Measurements from ENCODE around the gene NRXN3.

The NRXN3 gene

GRCh38 chr14:79701371-79701770 is 1531.2 kb downstream of the NRXN3 start:
- H4K20me1 ChIP-seq (ENCODE audit: insufficient read depth, low read length) = no peaks in the 10 kb centered on the region
- H3K4me2 ChIP-seq (ENCODE audit: low read length) = no peak overlapping the region
- no peaks in the 10 kb centered on the region for H3K27me3 ChIP-seq (ENCODE audit: insufficient read depth, low read length)
- H3K27ac ChIP-seq (ENCODE audit: low read depth, low read length, poor library complexity, severe bottlenecking) = no peak overlapping the region
- no peaks in the 10 kb centered on the region for H3K9me2 ChIP-seq (ENCODE audit: low read depth, low read length)
- no peak overlapping the region for H3K9ac ChIP-seq (ENCODE audit: low read length)
- H3K36me3 ChIP-seq (ENCODE audit: insufficient read depth, low read length) = no peaks in the 10 kb centered on the region
- TF ChIP-seq EZH2 (IDR thresholded peaks at IDR 0.05; ENCODE audit: borderline replicate concordance, low read length) (no peak), CTCF (IDR thresholded peaks at IDR 0.05; ENCODE audit: low read length) (no peak)
- no peaks in the 10 kb centered on the region for H3K4me1 ChIP-seq (ENCODE audit: insufficient read depth, low read length, severe bottlenecking)
- no peaks in the 10 kb centered on the region for H3K9me3 ChIP-seq (ENCODE audit: low read length)
- H2AFZ ChIP-seq (ENCODE audit: low read length) = no peak overlapping the region
- no peaks in the 10 kb centered on the region for H3F3A ChIP-seq (ENCODE audit: insufficient read depth, low read length)
- no peak overlapping the region for H3K4me3 ChIP-seq (ENCODE audit: low read depth, low read length, poor library complexity, severe bottlenecking)
- no peaks in the 10 kb centered on the region for H3K79me2 ChIP-seq (ENCODE audit: insufficient read depth, low read length)

- no peaks in the 10 kb centered on the region for H3K79me2 ChIP-seq (ENCODE audit: insufficient read depth, low read length)
Observed at GRCh38 chr14:79702197-79702596, 1532.0 kb downstream of the NRXN3 start.

GRCh38 chr14:79703209-79703608 is 1533.0 kb downstream of the NRXN3 start:
- H3K9me2 ChIP-seq (ENCODE audit: low read depth, low read length) = no peaks in the 10 kb centered on the region
- no peaks in the 10 kb centered on the region for H3K36me3 ChIP-seq (ENCODE audit: insufficient read depth, low read length)
- TF ChIP-seq CTCF (IDR thresholded peaks at IDR 0.05; ENCODE audit: low read length) (no peak), EZH2 (IDR thresholded peaks at IDR 0.05; ENCODE audit: borderline replicate concordance, low read length) (no peak)
- H2AFZ ChIP-seq (ENCODE audit: low read length) = no peak overlapping the region
- no peak overlapping the region for H3K4me3 ChIP-seq (ENCODE audit: low read depth, low read length, poor library complexity, severe bottlenecking)
- H3K27me3 ChIP-seq (ENCODE audit: insufficient read depth, low read length) = no peaks in the 10 kb centered on the region
- no peak overlapping the region for H3K9ac ChIP-seq (ENCODE audit: low read length)
- H3K4me2 ChIP-seq (ENCODE audit: low read length) = no peak overlapping the region
- H4K20me1 ChIP-seq (ENCODE audit: insufficient read depth, low read length) = no peaks in the 10 kb centered on the region
- no peak overlapping the region for H3K27ac ChIP-seq (ENCODE audit: low read depth, low read length, poor library complexity, severe bottlenecking)
- H3K9me3 ChIP-seq (ENCODE audit: low read length) = no peaks in the 10 kb centered on the region
- H3F3A ChIP-seq (ENCODE audit: insufficient read depth, low read length) = no peaks in the 10 kb centered on the region
- no peaks in the 10 kb centered on the region for H3K4me1 ChIP-seq (ENCODE audit: insufficient read depth, low read length, severe bottlenecking)
- H3K79me2 ChIP-seq (ENCODE audit: insufficient read depth, low read length) = no peaks in the 10 kb centered on the region

More at GRCh38 chr14:79702197-79702596, 1532.0 kb downstream of the NRXN3 start:
- Histone ChIP-seq H3K4me3 (ENCODE audit: low read depth, low read length, poor library complexity, severe bottlenecking) (no peak overlapping the region), H3K4me1 (ENCODE audit: insufficient read depth, low read length, severe bottlenecking) (no peaks in the 10 kb centered on the region), H3K9me2 (ENCODE audit: low read depth, low read length) (no peaks in the 10 kb centered on the region), H3K27me3 (ENCODE audit: insufficient read depth, low read length) (no peaks in the 10 kb centered on the region), H3K9me3 (ENCODE audit: low read length) (no peaks in the 10 kb centered on the region), H3K9ac (ENCODE audit: low read length) (no peak overlapping the region), H3F3A (ENCODE audit: insufficient read depth, low read length) (no peaks in the 10 kb centered on the region), H3K27ac (ENCODE audit: low read depth, low read length, poor library complexity, severe bottlenecking) (no peak overlapping the region), H3K36me3 (ENCODE audit: insufficient read depth, low read length) (no peaks in the 10 kb centered on the region), H3K4me2 (ENCODE audit: low read length) (no peak overlapping the region), H4K20me1 (ENCODE audit: insufficient read depth, low read length) (no peaks in the 10 kb centered on the region), H2AFZ (ENCODE audit: low read length) (no peak overlapping the region)
- no peak for TF ChIP-seq EZH2 (IDR thresholded peaks at IDR 0.05; ENCODE audit: borderline replicate concordance, low read length)

- H3K27ac ChIP-seq (ENCODE audit: low read depth, low read length, poor library complexity, severe bottlenecking) = no peak overlapping the region
- no peaks in the 10 kb centered on the region for H4K20me1 ChIP-seq (ENCODE audit: insufficient read depth, low read length)
Observed at GRCh38 chr14:79704041-79704807, 1534.1 kb downstream of the NRXN3 start.

More at GRCh38 chr14:79704041-79704807, 1534.1 kb downstream of the NRXN3 start:
- H2AFZ ChIP-seq (ENCODE audit: low read length) = no peak overlapping the region
- H3K9me3 ChIP-seq (ENCODE audit: low read length) = no peaks in the 10 kb centered on the region
- no peaks in the 10 kb centered on the region for H3K4me1 ChIP-seq (ENCODE audit: insufficient read depth, low read length, severe bottlenecking)
- H3K9ac ChIP-seq (ENCODE audit: low read length) = no peak overlapping the region
- no peak overlapping the region for H3K4me2 ChIP-seq (ENCODE audit: low read length)
- H3K36me3 ChIP-seq (ENCODE audit: insufficient read depth, low read length) = no peaks in the 10 kb centered on the region
- no peaks in the 10 kb centered on the region for H3F3A ChIP-seq (ENCODE audit: insufficient read depth, low read length)
- TF ChIP-seq CTCF (IDR thresholded peaks at IDR 0.05; ENCODE audit: low read length) = no peak
- TF ChIP-seq EZH2 (IDR thresholded peaks at IDR 0.05; ENCODE audit: borderline replicate concordance, low read length) = no peak
- H3K27me3 ChIP-seq (ENCODE audit: insufficient read depth, low read length) = no peaks in the 10 kb centered on the region
- H3K79me2 ChIP-seq (ENCODE audit: insufficient read depth, low read length) = no peaks in the 10 kb centered on the region
- no peaks in the 10 kb centered on the region for H3K9me2 ChIP-seq (ENCODE audit: low read depth, low read length)
- H3K4me3 ChIP-seq (ENCODE audit: low read depth, low read length, poor library complexity, severe bottlenecking) = no peak overlapping the region

All from OCI-LY1 (cell line).